HepG2 (cell line): ENCODE measurements around the gene SAPCD2. TPM values are rescaled to one million over a fixed set of nuclear protein-coding genes. Genes with fewer than 3 reads are reported as not detected.

ENCODE experiments used
- polyA plus RNA-seq, 8 experiments: library from polyadenylated mRNA; depleted of rRNA in 3 of 8; stranded (reverse) in 7 of 8; unstranded in 1 of 8; fragments of >200 nt; fragmentation: Illumina TruSeq in 4 of 8; extraction: Trizol in 4 of 8; gene quantifications; 2 replicates each; pipeline versions ENCODE4 v1.2.1 to v1.2.3, GENCODE V29; 2011 to 2016; ENCODE audit warnings: low read depth in 4 of 8, missing spikeins in 1 of 8, mixed read lengths in 1 of 8; ENCODE audit not compliant: insufficient read depth in 1 of 8
- total RNA-seq, 5 experiments: library from RNA; depleted of rRNA; stranded (reverse); fragments of >200 nt; fragmentation: Illumina TruSeq; extraction: Trizol; gene quantifications; 2 replicates each; pipeline ENCODE4 v1.2.3, GENCODE V29; 2016; ENCODE audit warnings: low read depth in 1 of 5
- TF ChIP-seq, protein P1 (sequence below): sonication (generic); formaldehyde crosslinking; IDR thresholded peaks from 2 replicates; pipeline ENCODE4 v1.5.0; 2020; ENCODE audit warnings: missing genetic modification reagents
- TF ChIP-seq, protein P2 (sequence below): sonication (generic); formaldehyde crosslinking; IDR thresholded peaks from 2 replicates; pipeline ENCODE4 v1.4.0; 2020; ENCODE audit warnings: mild to moderate bottlenecking, missing genetic modification reagents
- TF ChIP-seq, protein P3 (sequence below): sonication (generic); formaldehyde crosslinking; IDR thresholded peaks from 2 replicates; pipeline ENCODE4 v1.5.0; 2020; ENCODE audit warnings: mild to moderate bottlenecking, missing genetic modification reagents, borderline replicate concordance
- TF ChIP-seq, protein P4 (sequence below): sonication (generic); formaldehyde crosslinking; IDR thresholded peaks from 2 replicates; pipeline ENCODE4 v1.5.1; 2020; ENCODE audit warnings: mild to moderate bottlenecking, missing genetic modification reagents, borderline replicate concordance
- TF ChIP-seq, protein P5 (sequence below): sonication (generic); formaldehyde crosslinking; IDR thresholded peaks from 2 replicates; pipeline ENCODE4 v1.4.0; 2020; ENCODE audit warnings: missing genetic modification reagents

SAPCD2 gene
- total and polyA plus RNA-seq, 2 of the 13 experiments (the other 11 are each of a cell fraction or from before 2014, with no cell fraction given): 21.9 to 42.8 TPM

DNA sequence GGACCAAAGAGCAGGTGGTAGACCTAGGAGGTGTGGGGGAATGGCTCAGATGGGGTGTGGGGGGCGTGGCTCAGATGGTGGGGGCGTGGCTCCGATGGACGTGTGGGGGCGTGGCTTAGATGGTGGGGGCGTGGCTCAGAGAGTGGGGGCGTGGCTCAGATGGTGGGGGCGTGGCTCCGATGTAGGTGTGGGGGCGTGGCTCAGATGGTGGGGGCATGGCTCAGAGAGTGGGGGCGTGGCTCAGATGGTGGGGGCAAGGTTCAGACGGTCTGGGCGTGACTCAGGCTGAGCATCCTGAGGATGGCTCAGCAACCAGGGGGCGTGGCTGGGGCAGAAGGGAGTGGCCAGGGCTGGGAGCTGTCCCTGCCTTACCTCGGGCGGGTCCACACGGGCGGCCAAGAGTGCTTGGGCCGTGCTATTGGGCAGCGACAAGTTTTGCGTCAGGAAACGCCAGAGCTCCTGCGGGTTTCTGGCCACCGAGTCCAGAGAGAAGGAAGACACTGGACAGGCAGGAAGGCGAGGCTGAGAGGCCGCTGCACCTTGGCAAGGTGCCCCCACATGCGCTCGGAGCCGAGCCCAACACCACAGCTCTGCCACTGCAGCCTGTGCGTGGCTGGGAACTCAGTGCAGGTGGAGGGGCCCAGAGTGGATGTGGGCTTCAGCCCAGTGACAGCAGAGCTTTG, 48.2 kb downstream of the SAPCD2 start (continued):
- TF ChIP-seq, protein P1, sequence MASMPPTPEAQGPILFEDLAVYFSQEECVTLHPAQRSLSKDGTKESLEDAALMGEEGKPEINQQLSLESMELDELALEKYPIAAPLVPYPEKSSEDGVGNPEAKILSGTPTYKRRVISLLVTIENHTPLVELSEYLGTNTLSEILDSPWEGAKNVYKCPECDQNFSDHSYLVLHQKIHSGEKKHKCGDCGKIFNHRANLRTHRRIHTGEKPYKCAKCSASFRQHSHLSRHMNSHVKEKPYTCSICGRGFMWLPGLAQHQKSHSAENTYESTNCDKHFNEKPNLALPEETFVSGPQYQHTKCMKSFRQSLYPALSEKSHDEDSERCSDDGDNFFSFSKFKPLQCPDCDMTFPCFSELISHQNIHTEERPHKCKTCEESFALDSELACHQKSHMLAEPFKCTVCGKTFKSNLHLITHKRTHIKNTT: no peak
- TF ChIP-seq, protein P2, sequence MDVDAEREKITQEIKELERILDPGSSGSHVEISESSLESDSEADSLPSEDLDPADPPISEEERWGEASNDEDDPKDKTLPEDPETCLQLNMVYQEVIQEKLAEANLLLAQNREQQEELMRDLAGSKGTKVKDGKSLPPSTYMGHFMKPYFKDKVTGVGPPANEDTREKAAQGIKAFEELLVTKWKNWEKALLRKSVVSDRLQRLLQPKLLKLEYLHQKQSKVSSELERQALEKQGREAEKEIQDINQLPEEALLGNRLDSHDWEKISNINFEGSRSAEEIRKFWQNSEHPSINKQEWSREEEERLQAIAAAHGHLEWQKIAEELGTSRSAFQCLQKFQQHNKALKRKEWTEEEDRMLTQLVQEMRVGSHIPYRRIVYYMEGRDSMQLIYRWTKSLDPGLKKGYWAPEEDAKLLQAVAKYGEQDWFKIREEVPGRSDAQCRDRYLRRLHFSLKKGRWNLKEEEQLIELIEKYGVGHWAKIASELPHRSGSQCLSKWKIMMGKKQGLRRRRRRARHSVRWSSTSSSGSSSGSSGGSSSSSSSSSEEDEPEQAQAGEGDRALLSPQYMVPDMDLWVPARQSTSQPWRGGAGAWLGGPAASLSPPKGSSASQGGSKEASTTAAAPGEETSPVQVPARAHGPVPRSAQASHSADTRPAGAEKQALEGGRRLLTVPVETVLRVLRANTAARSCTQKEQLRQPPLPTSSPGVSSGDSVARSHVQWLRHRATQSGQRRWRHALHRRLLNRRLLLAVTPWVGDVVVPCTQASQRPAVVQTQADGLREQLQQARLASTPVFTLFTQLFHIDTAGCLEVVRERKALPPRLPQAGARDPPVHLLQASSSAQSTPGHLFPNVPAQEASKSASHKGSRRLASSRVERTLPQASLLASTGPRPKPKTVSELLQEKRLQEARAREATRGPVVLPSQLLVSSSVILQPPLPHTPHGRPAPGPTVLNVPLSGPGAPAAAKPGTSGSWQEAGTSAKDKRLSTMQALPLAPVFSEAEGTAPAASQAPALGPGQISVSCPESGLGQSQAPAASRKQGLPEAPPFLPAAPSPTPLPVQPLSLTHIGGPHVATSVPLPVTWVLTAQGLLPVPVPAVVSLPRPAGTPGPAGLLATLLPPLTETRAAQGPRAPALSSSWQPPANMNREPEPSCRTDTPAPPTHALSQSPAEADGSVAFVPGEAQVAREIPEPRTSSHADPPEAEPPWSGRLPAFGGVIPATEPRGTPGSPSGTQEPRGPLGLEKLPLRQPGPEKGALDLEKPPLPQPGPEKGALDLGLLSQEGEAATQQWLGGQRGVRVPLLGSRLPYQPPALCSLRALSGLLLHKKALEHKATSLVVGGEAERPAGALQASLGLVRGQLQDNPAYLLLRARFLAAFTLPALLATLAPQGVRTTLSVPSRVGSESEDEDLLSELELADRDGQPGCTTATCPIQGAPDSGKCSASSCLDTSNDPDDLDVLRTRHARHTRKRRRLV: no peak
- TF ChIP-seq, protein P3, sequence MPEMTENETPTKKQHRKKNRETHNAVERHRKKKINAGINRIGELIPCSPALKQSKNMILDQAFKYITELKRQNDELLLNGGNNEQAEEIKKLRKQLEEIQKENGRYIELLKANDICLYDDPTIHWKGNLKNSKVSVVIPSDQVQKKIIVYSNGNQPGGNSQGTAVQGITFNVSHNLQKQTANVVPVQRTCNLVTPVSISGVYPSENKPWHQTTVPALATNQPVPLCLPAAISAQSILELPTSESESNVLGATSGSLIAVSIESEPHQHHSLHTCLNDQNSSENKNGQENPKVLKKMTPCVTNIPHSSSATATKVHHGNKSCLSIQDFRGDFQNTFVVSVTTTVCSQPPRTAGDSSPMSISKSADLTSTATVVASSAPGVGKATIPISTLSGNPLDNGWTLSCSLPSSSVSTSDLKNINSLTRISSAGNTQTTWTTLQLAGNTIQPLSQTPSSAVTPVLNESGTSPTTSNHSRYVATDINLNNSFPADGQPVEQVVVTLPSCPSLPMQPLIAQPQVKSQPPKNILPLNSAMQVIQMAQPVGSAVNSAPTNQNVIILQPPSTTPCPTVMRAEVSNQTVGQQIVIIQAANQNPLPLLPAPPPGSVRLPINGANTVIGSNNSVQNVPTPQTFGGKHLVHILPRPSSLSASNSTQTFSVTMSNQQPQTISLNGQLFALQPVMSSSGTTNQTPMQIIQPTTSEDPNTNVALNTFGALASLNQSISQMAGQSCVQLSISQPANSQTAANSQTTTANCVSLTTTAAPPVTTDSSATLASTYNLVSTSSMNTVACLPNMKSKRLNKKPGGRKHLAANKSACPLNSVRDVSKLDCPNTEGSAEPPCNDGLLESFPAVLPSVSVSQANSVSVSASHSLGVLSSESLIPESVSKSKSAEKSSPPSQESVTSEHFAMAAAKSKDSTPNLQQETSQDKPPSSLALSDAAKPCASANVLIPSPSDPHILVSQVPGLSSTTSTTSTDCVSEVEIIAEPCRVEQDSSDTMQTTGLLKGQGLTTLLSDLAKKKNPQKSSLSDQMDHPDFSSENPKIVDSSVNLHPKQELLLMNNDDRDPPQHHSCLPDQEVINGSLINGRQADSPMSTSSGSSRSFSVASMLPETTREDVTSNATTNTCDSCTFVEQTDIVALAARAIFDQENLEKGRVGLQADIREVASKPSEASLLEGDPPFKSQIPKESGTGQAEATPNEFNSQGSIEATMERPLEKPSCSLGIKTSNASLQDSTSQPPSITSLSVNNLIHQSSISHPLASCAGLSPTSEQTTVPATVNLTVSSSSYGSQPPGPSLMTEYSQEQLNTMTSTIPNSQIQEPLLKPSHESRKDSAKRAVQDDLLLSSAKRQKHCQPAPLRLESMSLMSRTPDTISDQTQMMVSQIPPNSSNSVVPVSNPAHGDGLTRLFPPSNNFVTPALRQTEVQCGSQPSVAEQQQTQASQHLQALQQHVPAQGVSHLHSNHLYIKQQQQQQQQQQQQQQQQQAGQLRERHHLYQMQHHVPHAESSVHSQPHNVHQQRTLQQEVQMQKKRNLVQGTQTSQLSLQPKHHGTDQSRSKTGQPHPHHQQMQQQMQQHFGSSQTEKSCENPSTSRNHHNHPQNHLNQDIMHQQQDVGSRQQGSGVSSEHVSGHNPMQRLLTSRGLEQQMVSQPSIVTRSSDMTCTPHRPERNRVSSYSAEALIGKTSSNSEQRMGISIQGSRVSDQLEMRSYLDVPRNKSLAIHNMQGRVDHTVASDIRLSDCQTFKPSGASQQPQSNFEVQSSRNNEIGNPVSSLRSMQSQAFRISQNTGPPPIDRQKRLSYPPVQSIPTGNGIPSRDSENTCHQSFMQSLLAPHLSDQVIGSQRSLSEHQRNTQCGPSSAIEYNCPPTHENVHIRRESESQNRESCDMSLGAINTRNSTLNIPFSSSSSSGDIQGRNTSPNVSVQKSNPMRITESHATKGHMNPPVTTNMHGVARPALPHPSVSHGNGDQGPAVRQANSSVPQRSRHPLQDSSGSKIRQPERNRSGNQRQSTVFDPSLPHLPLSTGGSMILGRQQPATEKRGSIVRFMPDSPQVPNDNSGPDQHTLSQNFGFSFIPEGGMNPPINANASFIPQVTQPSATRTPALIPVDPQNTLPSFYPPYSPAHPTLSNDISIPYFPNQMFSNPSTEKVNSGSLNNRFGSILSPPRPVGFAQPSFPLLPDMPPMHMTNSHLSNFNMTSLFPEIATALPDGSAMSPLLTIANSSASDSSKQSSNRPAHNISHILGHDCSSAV (CRISPR knock-in tag): no peak
- TF ChIP-seq, protein P4, sequence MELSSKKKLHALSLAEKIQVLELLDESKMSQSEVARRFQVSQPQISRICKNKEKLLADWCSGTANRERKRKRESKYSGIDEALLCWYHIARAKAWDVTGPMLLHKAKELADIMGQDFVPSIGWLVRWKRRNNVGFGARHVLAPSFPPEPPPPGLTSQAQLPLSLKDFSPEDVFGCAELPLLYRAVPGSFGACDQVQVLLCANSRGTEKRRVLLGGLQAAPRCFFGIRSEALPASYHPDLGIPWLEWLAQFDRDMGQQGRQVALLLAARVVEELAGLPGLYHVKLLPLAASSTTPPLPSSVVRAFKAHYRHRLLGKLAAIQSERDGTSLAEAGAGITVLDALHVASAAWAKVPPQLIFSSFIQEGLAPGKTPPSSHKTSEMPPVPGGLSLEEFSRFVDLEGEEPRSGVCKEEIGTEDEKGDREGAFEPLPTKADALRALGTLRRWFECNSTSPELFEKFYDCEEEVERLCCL (CRISPR knock-in tag): no peak
- TF ChIP-seq, protein P5, sequence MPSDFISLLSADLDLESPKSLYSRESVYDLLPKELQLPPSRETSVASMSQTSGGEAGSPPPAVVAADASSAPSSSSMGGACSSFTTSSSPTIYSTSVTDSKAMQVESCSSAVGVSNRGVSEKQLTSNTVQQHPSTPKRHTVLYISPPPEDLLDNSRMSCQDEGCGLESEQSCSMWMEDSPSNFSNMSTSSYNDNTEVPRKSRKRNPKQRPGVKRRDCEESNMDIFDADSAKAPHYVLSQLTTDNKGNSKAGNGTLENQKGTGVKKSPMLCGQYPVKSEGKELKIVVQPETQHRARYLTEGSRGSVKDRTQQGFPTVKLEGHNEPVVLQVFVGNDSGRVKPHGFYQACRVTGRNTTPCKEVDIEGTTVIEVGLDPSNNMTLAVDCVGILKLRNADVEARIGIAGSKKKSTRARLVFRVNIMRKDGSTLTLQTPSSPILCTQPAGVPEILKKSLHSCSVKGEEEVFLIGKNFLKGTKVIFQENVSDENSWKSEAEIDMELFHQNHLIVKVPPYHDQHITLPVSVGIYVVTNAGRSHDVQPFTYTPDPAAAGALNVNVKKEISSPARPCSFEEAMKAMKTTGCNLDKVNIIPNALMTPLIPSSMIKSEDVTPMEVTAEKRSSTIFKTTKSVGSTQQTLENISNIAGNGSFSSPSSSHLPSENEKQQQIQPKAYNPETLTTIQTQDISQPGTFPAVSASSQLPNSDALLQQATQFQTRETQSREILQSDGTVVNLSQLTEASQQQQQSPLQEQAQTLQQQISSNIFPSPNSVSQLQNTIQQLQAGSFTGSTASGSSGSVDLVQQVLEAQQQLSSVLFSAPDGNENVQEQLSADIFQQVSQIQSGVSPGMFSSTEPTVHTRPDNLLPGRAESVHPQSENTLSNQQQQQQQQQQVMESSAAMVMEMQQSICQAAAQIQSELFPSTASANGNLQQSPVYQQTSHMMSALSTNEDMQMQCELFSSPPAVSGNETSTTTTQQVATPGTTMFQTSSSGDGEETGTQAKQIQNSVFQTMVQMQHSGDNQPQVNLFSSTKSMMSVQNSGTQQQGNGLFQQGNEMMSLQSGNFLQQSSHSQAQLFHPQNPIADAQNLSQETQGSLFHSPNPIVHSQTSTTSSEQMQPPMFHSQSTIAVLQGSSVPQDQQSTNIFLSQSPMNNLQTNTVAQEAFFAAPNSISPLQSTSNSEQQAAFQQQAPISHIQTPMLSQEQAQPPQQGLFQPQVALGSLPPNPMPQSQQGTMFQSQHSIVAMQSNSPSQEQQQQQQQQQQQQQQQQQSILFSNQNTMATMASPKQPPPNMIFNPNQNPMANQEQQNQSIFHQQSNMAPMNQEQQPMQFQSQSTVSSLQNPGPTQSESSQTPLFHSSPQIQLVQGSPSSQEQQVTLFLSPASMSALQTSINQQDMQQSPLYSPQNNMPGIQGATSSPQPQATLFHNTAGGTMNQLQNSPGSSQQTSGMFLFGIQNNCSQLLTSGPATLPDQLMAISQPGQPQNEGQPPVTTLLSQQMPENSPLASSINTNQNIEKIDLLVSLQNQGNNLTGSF (CRISPR knock-in tag): no peak
